Liver (tissue), 9 donors: ENCODE results near the gene DPYD. TPM values are rescaled to one million over a fixed set of nuclear protein-coding genes. Genes with fewer than 3 reads are reported as not detected.

Experiments used
- DNase-seq: peaks from one replicate; pipeline ENCODE4 v3.0.0-alpha.2; 2017; ENCODE audit warnings: low spot score
- H3K27ac ChIP-seq, 2 donors: one replicate each; pipeline ENCODE4 v1.7.0; 2013; ENCODE audit warnings: inconsistent platforms in 2 of 2, low read length in 2 of 2, control low read depth in 1 of 2, low read depth in 1 of 2, mild to moderate bottlenecking in 1 of 2
- H3K27me3 ChIP-seq, 4 donors: one replicate each; pipeline versions ENCODE4 v1.6.1 to v1.7.0; 2013; ENCODE audit warnings: low read length in 3 of 4, inconsistent platforms in 1 of 4, mild to moderate bottlenecking in 1 of 4, moderate library complexity in 1 of 4; ENCODE audit not compliant: control insufficient read depth in 4 of 4, insufficient read depth in 4 of 4
- H3K36me3 ChIP-seq, 4 donors: one replicate each; pipeline versions ENCODE4 v1.6.1 to v1.7.0; 2013; ENCODE audit warnings: low read length in 3 of 4, mild to moderate bottlenecking in 3 of 4, low read depth in 1 of 4, moderate library complexity in 1 of 4; ENCODE audit not compliant: control insufficient read depth in 4 of 4, insufficient read depth in 3 of 4
- H3K4me1 ChIP-seq, 4 donors: one replicate each; pipeline versions ENCODE4 v1.6.1 to v1.7.0; 2013; ENCODE audit warnings: low read length in 3 of 4, mild to moderate bottlenecking in 3 of 4, moderate library complexity in 1 of 4; ENCODE audit not compliant: control insufficient read depth in 4 of 4, insufficient read depth in 4 of 4
- H3K4me3 ChIP-seq, 3 donors: one replicate each; pipeline versions ENCODE4 v1.6.1 to v1.7.0; 2013; ENCODE audit warnings: low read length in 3 of 3, control low read depth in 1 of 3, low read depth in 1 of 3, mild to moderate bottlenecking in 1 of 3
- H3K9ac ChIP-seq, 2 donors: one replicate each; pipeline ENCODE4 v1.7.0; 2013; ENCODE audit warnings: low read length in 2 of 2, mild to moderate bottlenecking in 2 of 2, moderate library complexity in 2 of 2, control low read depth in 1 of 2, low read depth in 1 of 2
- H3K9me3 ChIP-seq, 4 donors: one replicate each; pipeline versions ENCODE4 v1.6.1 to v1.7.0; 2013; ENCODE audit warnings: low read length in 3 of 4; ENCODE audit not compliant: control insufficient read depth in 4 of 4
- ATF3 ChIP-seq: IDR thresholded peaks from 2 replicates; pipeline ENCODE4 v1.6.1; 2016; ENCODE audit warnings: antibody characterized with exemption
- CTCF ChIP-seq: fragments of 150-350 bp; IDR thresholded peaks from 2 replicates; pipeline ENCODE4 v1.5.1; 2017; ENCODE audit warnings: improper control_type of control experiment, low read depth, low read length; ENCODE audit not compliant: missing input control
- EGR1 ChIP-seq, 2 donors: IDR thresholded peaks; 2 replicates each; pipeline ENCODE4 v1.6.1; 2016 to 2018; ENCODE audit warnings: antibody characterized with exemption in 2 of 2, low read depth in 2 of 2
- FOXA1 ChIP-seq: IDR thresholded peaks from 2 replicates; pipeline ENCODE4 v1.6.1; 2016; ENCODE audit warnings: antibody characterized with exemption
- FOXA2 ChIP-seq: IDR thresholded peaks from 2 replicates; pipeline ENCODE4 v1.6.1; 2016; ENCODE audit warnings: antibody characterized with exemption
- GABPA ChIP-seq, 2 donors: IDR thresholded peaks in 1 of 2; conservative IDR thresholded peaks in 1 of 2; 2 replicates each; pipeline ENCODE4 v1.6.1; 2016; ENCODE audit warnings: antibody characterized with exemption in 2 of 2, mild to moderate bottlenecking in 1 of 2, moderate library complexity in 1 of 2
- HNF4A ChIP-seq, 2 donors: conservative IDR thresholded peaks; 2 replicates each; pipeline ENCODE4 v1.6.1; 2016; ENCODE audit warnings: antibody characterized with exemption in 2 of 2, mild to moderate bottlenecking in 2 of 2
- HNF4G ChIP-seq: IDR thresholded peaks from 2 replicates; pipeline ENCODE4 v1.6.1; 2016; ENCODE audit warnings: antibody characterized with exemption
- MAX ChIP-seq: IDR thresholded peaks from 2 replicates; pipeline ENCODE4 v1.6.1; 2016; ENCODE audit warnings: antibody characterized with exemption
- NR2F2 ChIP-seq: IDR thresholded peaks from 2 replicates; pipeline ENCODE4 v1.6.1; 2016; ENCODE audit warnings: antibody characterized with exemption
- RAD21 ChIP-seq, 2 donors: IDR thresholded peaks; 2 replicates each; pipeline ENCODE4 v1.6.1; 2016; ENCODE audit warnings: antibody characterized with exemption in 2 of 2, mild to moderate bottlenecking in 2 of 2
- REST ChIP-seq: IDR thresholded peaks from 2 replicates; pipeline ENCODE4 v1.6.1; 2016; ENCODE audit warnings: antibody characterized with exemption, mild to moderate bottlenecking
- RXRA ChIP-seq, 2 donors: IDR thresholded peaks; 2 replicates each; pipeline ENCODE4 v1.6.1; 2017 to 2018; ENCODE audit warnings: antibody characterized with exemption in 2 of 2, mild to moderate bottlenecking in 1 of 2
- SP1 ChIP-seq: IDR thresholded peaks from 2 replicates; pipeline ENCODE4 v1.6.1; 2018; ENCODE audit warnings: antibody characterized with exemption, mild to moderate bottlenecking
- TAF1 ChIP-seq: conservative IDR thresholded peaks from 2 replicates; pipeline ENCODE4 v1.6.1; 2016; ENCODE audit warnings: antibody characterized with exemption, mild to moderate bottlenecking
- ZBTB33 ChIP-seq: IDR thresholded peaks from 2 replicates; pipeline ENCODE4 v1.6.1; 2016; ENCODE audit warnings: antibody characterized with exemption
- WGBS: extraction: QIAGEN DNeasy Blood & Tissue Kit; methylation state at CpG from one replicate; pipeline ENCODE4 v1.1.7; 2013; 5-methylcytosine and 5-hydroxymethylcytosine counted together
- polyA plus RNA-seq, 2 donors: library from polyadenylated mRNA; stranded (reverse) in 1 of 2; unstranded in 1 of 2; fragments of 200-250 nt in 1 of 2; fragments of >200 nt in 1 of 2; fragmentation: Nextera tagmentation in 1 of 2; extraction: Ambion mirVana in 1 of 2; gene quantifications; one replicate each; pipeline versions ENCODE4 v1.2.1 to v1.2.3, GENCODE V29; 2013 to 2015
- total RNA-seq, 2 donors: library from RNA; depleted of rRNA; stranded (reverse); fragments of >200 nt; gene quantifications; one replicate each; pipeline ENCODE4 v1.2.3, GENCODE V29; 2014
- donor health status: healthy.
- donor health status: healthy.
- donor health status: healthy.
- donor health status: healthy.
- donor health status: healthy.

The DPYD gene
- total and polyA plus RNA-seq, 4 donors: 16.2 to 142 (median 47.0) TPM

- Histone ChIP-seq H3K4me3 (no peak overlapping the region), H3K36me3 (no peaks in the 10 kb centered on the region), H3K4me1 (no peaks in the 10 kb centered on the region), H3K9me3 (no peaks in the 10 kb centered on the region), H3K9ac (no peak overlapping the region), H3K27me3 (no peaks in the 10 kb centered on the region), H3K27ac (no peak overlapping the region)
- TF ChIP-seq ATF3 (no peak), MAX (no peak), SP1 (no peak)
- WGBS: 95% methylated on average over 4 of the region's 4 CpGs
- no peak for DNase-seq
Observed at GRCh38 chr1:97608272-97608671, 312.6 kb downstream of the DPYD start.

- H3K9ac ChIP-seq: no peak overlapping the region
- no peak for DNase-seq
- H3K9me3 ChIP-seq: no peaks in the 10 kb centered on the region
- no peaks in the 10 kb centered on the region for H3K4me1 ChIP-seq
- no peaks in the 10 kb centered on the region for H3K36me3 ChIP-seq
- H3K27me3 ChIP-seq: no peaks in the 10 kb centered on the region
- 77% methylated on average over 5 of the region's 5 CpGs for WGBS
- TF ChIP-seq CTCF (no peak), NR2F2 (peak; percentile 21)
- no peak overlapping the region for H3K27ac ChIP-seq
- no peak overlapping the region for H3K4me3 ChIP-seq
Observed at GRCh38 chr1:97603776-97604175, 317.1 kb downstream of the DPYD start.

GRCh38 chr1:97603218-97603617 lies 317.6 kb downstream of the DPYD start:
- Histone ChIP-seq H3K36me3 (no peaks in the 10 kb centered on the region), H3K9ac (no peak overlapping the region), H3K4me3 (no peak overlapping the region), H3K27me3 (no peaks in the 10 kb centered on the region), H3K27ac (no peak overlapping the region), H3K9me3 (no peaks in the 10 kb centered on the region), H3K4me1 (no peaks in the 10 kb centered on the region)
- TF ChIP-seq ATF3: no peak
- no peak for TF ChIP-seq EGR1 (IDR thresholded peaks at IDR 0.05; ENCODE audit: low read depth in 2 of 2)
- no peak for TF ChIP-seq NR2F2
- no peak for TF ChIP-seq TAF1
- TF ChIP-seq SP1: no peak
- TF ChIP-seq HNF4A (conservative IDR thresholded peaks at IDR 0.05): no peak
- TF ChIP-seq HNF4G: no peak
- TF ChIP-seq ZBTB33: no peak
- TF ChIP-seq RAD21 (IDR thresholded peaks at IDR 0.05): no peak
- TF ChIP-seq MAX: no peak
- no peak for TF ChIP-seq FOXA1
- TF ChIP-seq CTCF: no peak
- TF ChIP-seq FOXA2: no peak
- no peak for TF ChIP-seq RXRA (IDR thresholded peaks at IDR 0.05)
- no peak for TF ChIP-seq REST
- TF ChIP-seq GABPA (IDR thresholded peaks at IDR 0.05 in 1 of 2, conservative IDR thresholded peaks at IDR 0.05 in 1 of 2): no peak
- WGBS: 92% methylated on average over 3 of the region's 3 CpGs
- no peak for DNase-seq
